ENCODE results near the gene TRAF3.

DNA sequence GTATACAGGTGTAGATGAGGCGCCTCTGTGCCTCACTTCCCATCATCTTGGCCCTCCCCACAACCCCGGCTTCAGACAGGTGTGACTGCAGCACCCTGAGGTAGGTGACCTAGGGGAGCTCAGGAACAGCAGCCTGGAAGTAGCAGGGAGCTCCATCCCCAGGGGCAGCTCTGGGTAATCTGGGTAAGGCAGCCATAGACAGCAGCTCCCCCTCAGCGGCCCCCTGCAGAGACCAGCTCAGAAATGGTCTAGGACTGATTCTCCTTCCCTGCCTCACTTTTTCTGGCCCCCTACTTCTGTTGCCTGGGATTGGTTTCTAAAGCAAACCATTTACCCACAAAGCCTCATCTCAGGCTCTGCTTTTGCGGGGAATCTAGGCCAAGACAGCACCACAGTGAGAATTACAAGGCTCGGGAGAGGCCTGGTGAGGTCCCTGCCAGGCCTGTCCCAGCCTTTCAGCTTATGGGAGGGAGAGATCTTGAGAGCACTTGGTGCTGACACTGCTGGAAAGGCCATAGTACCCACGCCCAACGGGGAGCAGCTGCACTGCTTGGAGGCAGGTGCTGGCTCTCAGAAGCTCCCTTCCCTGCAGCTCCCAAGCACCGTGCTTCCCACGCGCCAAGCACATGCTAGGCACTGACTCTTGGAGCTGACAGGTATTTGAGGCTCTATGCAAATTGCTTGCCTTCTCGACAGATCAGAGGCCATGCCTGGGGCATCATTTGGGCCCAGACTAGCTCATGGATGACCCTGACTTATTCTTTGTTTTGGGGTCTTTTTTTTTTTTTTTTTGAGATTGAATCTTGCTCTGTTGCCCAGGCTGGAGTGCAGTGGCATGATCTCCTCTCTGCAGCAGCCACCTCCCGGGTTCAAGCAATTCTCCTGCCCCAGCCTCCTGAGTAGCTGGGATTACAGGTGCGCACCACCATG, 45.1 kb upstream of the TRAF3 start:
- TF ChIP-seq EZH2 (IDR thresholded peaks at IDR 0.05; ENCODE audit: borderline replicate concordance, low read length) = no peak
- TF ChIP-seq, protein P1, sequence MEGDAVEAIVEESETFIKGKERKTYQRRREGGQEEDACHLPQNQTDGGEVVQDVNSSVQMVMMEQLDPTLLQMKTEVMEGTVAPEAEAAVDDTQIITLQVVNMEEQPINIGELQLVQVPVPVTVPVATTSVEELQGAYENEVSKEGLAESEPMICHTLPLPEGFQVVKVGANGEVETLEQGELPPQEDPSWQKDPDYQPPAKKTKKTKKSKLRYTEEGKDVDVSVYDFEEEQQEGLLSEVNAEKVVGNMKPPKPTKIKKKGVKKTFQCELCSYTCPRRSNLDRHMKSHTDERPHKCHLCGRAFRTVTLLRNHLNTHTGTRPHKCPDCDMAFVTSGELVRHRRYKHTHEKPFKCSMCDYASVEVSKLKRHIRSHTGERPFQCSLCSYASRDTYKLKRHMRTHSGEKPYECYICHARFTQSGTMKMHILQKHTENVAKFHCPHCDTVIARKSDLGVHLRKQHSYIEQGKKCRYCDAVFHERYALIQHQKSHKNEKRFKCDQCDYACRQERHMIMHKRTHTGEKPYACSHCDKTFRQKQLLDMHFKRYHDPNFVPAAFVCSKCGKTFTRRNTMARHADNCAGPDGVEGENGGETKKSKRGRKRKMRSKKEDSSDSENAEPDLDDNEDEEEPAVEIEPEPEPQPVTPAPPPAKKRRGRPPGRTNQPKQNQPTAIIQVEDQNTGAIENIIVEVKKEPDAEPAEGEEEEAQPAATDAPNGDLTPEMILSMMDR (conservative IDR thresholded peaks at IDR 0.05 in 1 of 2, IDR thresholded peaks at IDR 0.05 in 1 of 2; ENCODE audit: extremely low read depth in 1 of 2, insufficient read depth in 1 of 2, low read depth in 1 of 2, low read length in 2 of 2) = no peak
